KG1 (cell line): ENCODE measurements around the gene SNAP47.

Experiments used
- DNase-seq: peaks from one replicate; lab custom pipeline; 2025; lab: John Stamatoyannopoulos, UW

SNAP47 gene

GRCh38 chr1:227785805-227786671 is 50.8 kb downstream of the SNAP47 start:
- no peak for DNase-seq

- no peak for DNase-seq
Measured at GRCh38 chr1:227786673-227787512, 51.7 kb downstream of the SNAP47 start.

- peak; percentile 50 for DNase-seq
Measured at GRCh38 chr1:227787513-227788270, 52.5 kb downstream of the SNAP47 start.

- no peak for DNase-seq
Measured at GRCh38 chr1:227788271-227789083, 53.2 kb downstream of the SNAP47 start.

GRCh38 chr1:227789084-227790033 is 54.1 kb downstream of the SNAP47 start:
- no peak for DNase-seq

GRCh38 chr1:227790034-227790400 is 54.8 kb downstream of the SNAP47 start:
- no peak for DNase-seq

GRCh38 chr1:227790868-227791267 is 55.6 kb downstream of the SNAP47 start:
- no peak for DNase-seq

GRCh38 chr1:227791425-227792143 is 56.3 kb downstream of the SNAP47 start:
- DNase-seq: no peak

- no peak for DNase-seq
Measured at GRCh38 chr1:227792216-227793078, 57.2 kb downstream of the SNAP47 start.

GRCh38 chr1:227793079-227793947 is 58.1 kb downstream of the SNAP47 start:
- DNase-seq: no peak

- no peak for DNase-seq
Measured at GRCh38 chr1:227793948-227794816, 58.9 kb downstream of the SNAP47 start.

- no peak for DNase-seq
Measured at GRCh38 chr1:227794817-227795192, 59.6 kb downstream of the SNAP47 start.

GRCh38 chr1:227795732-227796131 is 60.5 kb downstream of the SNAP47 start:
- no peak for DNase-seq

- DNase-seq: no peak
Measured at GRCh38 chr1:227796359-227796915, 61.2 kb downstream of the SNAP47 start.

- no peak for DNase-seq
Measured at GRCh38 chr1:227797144-227797543, 61.9 kb downstream of the SNAP47 start.

- DNase-seq: no peak
Measured at GRCh38 chr1:227797625-227798024, 62.4 kb downstream of the SNAP47 start.
